Left cardiac atrium (tissue), 4 donors: ENCODE data around the gene CEP120. TPM values are rescaled to one million over a fixed set of nuclear protein-coding genes. Genes with fewer than 3 reads are reported as not detected.
"Not testable (repeated sequence)": the region's sequence is repeated elsewhere in the genome, so short reads cannot be mapped to it uniquely, and the experiment has no call there.

Experiments used
- ATAC-seq, 2 donors: fragments of 200-7000 bp; cut with Tn5 transposase; one replicate each; pipeline ENCODE4 v1.9.1; 2020; ENCODE audit warnings: mild to moderate bottlenecking in 2 of 2, moderate library complexity in 2 of 2
- DNase-seq: peaks from one replicate; pipeline ENCODE4 v3.0.0-alpha.2; 2020
- intact Hi-C, 2 donors: fragments of 100-400 bp; cut with DNase I; formaldehyde crosslinking; loops; one replicate each; pipeline versions ENCODE4 v1.14.1 to v1.15.1; 2022 to 2023
- total RNA-seq, 2 donors: library from RNA; stranded (reverse); fragmentation: NEBNext Ultra II Directional; extraction: Animal tissue kit (Norgen Biotek cat#: 25700); gene quantifications; one replicate each; pipeline ENCODE4 v1.2.1, GENCODE V29; 2021
- donor health status: DM: no; HTN: yes; CAD: no.
- donor health status: DM: no; HTN: yes; CAD: no; lungs with severe emphysema.
- donor health status: DM: yes; HTN: yes; CAD: no.
- donor health status: Dilated cardiomyopathy.

Gene CEP120
- total RNA-seq, 2 donors from 2014 or later, result 10.3 to 13.1 TPM

DNA sequence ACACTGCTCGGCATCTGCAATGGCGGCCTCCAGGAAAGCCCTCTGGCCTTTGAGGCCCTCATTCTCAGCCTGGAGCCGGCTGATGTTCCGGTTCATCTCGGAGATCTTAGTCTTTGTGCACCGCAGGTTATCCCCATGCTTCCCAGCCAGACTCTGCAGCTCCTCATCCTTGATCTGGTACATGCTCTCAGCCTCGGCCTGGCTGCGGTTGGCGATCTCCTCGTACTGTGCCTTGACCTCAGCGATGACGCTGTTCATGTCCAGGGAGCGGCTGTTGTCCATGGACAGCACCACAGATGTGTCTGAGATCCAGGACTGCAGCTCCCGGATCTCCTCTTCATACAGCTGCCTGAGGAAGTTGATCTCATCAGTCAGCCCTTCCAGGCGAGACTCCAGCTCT lies 21.9 kb downstream of the CEP120 start:
- DNase-seq, result no peak
- intact Hi-C loops, result no loop called here
- no peak for ATAC-seq

DNA sequence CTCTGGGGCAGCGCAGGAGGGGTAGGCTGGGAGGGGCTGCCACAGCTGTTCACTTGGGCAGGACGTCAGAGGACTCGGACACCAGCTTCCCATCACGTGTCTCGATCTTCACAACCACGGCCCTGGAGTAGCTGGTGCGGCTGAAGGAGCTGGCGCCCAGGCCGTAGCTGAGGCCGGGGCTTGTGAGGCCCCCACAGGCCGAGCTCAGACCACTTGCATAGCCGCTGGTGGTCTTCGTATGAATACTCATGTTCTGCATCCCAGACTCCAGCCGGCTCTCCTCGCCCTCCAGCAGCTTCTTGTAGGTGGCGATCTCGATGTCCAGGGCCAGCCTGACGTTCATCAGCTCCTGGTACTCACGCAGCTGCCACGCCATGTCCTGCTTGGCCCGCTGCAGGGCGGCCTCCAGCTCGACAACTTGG lies 22.3 kb downstream of the CEP120 start:
- ATAC-seq, intact Hi-C loops, DNase-seq: not testable (repeated sequence)

DNA sequence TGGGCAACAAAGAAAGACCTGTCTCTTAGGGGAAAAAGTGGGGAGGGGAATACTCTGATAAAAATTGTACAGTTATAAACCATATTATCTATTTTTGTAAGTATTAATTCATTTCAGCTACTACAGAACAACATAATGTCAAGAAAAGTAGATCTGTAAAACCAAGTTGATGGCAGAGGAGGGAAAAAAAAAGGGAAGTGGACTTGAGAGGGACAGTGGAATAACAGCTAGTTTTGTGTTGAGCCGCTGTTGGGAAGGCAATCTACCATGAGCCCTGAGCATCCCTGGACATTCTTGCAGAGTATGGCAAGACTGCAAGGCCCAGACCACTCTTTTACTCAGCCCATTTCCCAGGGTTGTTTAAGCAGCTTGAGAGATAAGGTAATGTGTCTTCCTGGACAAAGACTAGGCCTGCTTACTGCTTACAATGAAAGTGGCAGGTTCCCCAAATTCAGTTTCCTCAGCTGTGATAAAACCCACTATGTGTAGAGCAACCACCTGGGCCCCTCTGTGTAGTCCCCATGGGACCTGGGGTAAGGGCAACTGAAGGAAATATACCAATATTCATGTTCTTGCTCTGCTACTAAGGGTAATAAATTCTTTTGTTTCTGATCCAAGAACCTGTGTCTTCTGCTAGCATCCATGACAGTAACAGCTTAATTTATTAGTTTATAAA lies 25.0 kb downstream of the CEP120 start:
- intact Hi-C loops, result no loop called here
- DNase-seq (no peak), ATAC-seq (no peak)

- ATAC-seq, result no peak
- no peak for DNase-seq
- intact Hi-C loops, result no loop called here
These were observed 25.7 kb downstream of the CEP120 start for GRCh38 chr5:123397538-123397937.

- intact Hi-C loops, result no loop called here
- no peak for ATAC-seq
- no peak for DNase-seq
These were observed 32.2 kb downstream of the CEP120 start for GRCh38 chr5:123391009-123391408.

DNA sequence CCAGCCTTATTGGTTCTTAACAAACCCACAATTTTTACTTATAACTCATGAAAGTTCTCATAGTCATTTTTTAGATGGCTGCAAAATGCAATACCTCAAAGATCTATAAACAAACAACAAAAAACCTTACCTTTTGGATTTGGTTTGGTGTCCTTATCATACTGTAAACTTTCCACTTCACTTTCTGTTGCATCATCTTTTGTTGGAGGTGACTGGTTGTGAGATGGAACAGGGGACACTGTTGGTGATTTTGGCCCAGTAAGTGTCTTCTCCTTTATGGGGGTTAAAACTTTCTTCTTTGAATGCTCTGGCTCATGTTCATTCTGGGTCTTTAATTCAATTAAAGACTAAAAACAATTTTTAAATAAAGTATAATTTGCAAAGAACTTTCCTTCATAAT lies 33.4 kb downstream of the CEP120 start:
- intact Hi-C loops, result no loop called here
- DNase-seq (no peak), ATAC-seq (no peak)

GRCh38 chr5:123387313-123387712 lies 35.9 kb downstream of the CEP120 start:
- DNase-seq, result no peak
- intact Hi-C loops, result no loop called here
- ATAC-seq, result no peak

DNA sequence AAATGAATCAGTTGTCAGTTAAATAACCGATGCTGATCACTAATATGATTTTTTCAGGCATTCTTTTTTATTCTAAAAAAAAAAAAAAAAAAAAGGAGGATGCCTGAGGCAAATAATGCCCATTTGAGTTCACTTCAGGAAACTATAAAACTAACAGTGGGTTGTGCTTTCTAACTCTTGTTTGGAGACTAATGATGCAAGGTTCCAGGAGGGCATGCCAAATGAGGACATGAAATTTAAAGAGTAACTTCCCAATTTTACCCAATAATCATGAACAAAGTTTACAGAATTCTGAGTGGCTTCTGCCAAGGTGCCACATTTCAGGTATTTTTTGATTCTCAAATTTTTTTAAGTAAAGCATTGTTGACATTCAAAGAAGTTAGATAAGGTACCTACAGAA lies 41.0 kb downstream of the CEP120 start:
- no peak for ATAC-seq
- intact Hi-C loops, result no loop called here

DNA sequence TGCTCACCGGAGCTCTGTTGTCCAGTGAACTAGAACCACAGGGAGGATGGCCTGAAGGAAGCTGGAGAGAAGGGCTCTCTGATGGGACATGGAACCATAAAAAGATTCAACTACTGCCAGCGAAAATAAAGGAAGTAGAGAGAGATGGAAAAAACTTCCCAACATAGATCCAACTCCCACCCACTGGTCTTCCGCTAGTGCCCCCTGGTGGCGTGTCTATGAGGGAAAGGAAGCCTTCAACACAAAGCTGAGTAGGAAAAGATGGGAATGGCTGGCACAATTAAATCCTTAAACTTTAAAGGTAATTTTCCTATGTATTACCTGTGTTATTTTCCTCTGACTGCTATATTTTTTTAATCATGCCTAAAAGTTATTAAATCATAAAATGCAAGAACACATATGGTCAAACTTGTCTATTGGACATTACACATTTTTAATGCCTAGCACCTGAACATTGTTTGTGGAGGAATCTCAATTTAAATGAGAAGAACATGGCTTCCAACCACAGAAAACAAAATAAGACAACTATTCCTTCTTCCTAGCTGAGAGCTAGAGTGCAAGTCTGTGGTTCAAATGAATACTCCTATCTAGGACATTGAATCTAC lies 51.5 kb downstream of the CEP120 start:
- ATAC-seq (no peak), DNase-seq (peak; percentile 55)
- intact Hi-C loops, result loop anchor here in 1 of 2 donors (5.0 kb wide), 1 partner anchor 854 kb away; no protein-coding TSS in a partner anchor

More for the DNA sequence above, 41.0 kb downstream of the CEP120 start:
- DNase-seq, result no peak

DNA sequence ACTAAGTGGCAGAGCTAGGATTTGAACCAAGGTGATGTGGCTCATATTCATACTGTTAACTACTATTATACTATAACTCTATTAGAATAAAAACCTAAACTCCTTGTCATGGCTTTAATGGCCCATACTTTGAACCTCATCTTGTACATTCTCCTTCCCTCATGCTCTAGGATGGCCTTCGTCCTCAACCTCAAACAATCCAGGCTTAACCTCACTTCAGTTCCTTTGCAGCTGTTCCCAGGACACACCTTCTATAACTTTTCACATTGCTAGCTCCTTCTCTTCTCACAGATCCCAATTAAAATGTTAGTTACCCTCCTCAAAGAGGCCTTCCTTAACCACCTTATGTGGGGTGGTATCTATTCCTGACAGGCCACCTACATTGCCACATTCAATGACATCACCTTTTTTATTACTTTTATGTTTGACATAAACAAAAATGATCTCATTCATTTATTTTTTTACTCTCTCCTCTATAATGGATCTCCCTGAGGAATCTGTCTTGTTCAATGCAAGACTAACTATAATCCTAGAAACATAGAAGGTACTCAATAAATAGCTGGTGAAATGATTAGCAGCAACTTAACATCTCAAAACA lies 53.7 kb downstream of the CEP120 start:
- ATAC-seq (no peak), DNase-seq (no peak)
- intact Hi-C loops, result no loop called here

DNA sequence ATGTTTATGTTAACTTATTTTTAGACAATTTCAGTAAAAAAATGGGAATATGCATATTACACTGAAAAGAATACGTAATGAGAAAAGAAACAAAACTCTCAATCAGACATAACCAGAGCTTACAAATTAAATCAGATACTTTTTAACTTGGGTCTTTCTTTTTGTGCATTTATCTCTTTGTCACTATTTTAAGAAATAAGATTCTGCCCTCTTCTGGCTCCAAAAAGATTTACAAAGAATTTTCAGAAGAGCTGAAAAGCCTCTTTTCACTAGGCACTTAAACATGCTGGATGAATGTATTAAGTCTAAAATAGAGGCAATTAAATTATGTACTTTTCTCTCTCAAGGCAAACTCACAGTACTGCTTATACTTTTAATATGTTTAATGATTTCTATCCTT lies 55.5 kb downstream of the CEP120 start:
- ATAC-seq (no peak), DNase-seq (no peak)
- intact Hi-C loops, result no loop called here

DNA sequence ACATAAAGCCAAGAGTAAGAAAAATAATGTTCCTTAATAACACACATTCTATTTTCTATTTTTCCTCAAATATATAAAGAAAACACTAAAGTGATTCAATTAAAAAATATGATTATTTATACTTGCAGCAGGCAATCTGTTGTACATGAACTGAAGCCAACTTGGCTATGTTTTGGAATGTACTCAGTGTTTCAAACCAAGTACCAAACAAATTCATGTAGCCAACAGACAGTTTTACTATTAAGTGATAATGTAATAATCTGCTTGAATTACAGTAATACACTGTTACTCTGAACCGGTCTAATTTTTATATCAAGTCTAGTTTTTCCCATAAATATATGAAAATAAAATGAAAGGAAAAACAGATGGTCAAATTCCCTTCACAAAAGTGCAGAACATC lies 58.0 kb downstream of the CEP120 start:
- intact Hi-C loops, result no loop called here
- ATAC-seq (no peak), DNase-seq (no peak)

DNA sequence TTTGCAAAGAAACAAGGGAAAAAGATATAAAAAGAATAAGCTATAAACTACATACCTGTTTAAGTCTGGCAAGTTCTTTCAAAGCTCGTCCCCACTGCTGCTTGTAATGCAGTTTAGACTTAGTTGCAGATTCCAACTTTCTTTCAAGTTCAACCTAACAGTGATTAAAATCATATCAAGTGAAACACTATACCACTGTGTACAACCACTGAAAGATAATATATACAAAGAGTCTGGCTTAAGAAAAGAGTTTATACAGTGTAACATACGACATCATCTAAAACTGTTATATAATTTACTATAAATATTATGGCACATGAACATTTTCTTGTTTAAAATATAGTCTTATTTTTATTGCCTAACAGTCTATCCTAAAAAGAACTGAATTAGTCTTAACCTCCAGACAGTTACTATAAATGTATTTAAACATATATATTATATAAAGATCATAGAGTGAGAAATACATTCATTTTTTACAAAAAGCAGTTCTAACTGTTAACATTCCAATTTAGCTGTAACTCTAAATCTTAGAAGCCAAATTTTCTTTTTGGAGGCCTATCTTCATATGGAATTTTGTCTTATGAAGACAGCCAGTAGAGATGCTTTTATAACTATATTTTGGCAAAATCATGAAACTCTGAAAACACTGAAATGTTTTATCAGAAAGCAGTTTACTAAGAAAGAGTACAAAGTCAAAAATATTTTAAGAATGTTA lies 58.6 kb downstream of the CEP120 start:
- no peak for ATAC-seq
- intact Hi-C loops, result loop anchor here in 1 of 2 donors (5.0 kb wide), 1 partner anchor 457 kb away; no protein-coding TSS in a partner anchor

DNA sequence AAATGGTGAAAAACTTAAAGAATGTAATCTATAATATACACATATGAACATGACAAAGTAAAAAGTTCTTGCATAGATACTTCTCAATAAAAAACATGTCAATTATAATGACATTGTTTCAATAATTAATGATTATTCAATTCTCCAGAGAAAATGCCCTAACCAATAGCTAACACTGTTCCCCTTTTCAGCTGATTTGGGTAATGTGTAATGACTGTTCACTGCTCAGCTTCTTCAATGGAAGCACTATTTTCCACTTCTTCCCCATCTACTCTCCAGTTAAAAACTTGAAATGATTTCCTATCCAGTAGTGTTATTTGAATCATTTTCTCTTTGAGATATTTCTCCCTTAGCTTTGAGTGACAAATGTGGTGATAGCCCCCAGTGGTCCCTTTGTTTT lies 62.3 kb downstream of the CEP120 start:
- intact Hi-C loops, result loop anchor here in 1 of 2 donors (5.0 kb wide), 1 partner anchor 454 kb away; no protein-coding TSS in a partner anchor
- ATAC-seq, result no peak
- DNase-seq, result no peak

More for the DNA sequence above, 58.6 kb downstream of the CEP120 start:
- DNase-seq, result no peak

DNA sequence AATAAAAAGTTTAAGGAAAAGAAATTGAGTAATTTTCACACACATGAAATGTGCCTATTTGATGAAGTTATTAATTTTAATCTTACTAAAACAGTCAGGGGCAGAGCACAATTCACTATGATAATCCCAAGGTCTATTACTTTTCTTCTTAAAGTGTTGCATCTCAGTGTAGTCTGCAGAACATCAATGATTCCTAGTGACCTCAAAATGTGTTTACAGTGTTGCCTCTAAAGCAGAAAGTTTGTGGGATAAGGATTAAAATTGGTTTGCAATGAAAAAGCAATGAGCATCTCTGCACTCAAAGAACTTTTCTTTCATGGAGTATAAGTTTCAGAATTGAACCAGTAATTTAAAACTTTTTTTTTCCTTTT lies 63.0 kb downstream of the CEP120 start:
- ATAC-seq (peak; percentile 25 to 44), DNase-seq (no peak)
- intact Hi-C loops, result loop anchor here in 1 of 2 donors (5.0 kb wide), 1 partner anchor 453 kb away; no protein-coding TSS in a partner anchor

DNA sequence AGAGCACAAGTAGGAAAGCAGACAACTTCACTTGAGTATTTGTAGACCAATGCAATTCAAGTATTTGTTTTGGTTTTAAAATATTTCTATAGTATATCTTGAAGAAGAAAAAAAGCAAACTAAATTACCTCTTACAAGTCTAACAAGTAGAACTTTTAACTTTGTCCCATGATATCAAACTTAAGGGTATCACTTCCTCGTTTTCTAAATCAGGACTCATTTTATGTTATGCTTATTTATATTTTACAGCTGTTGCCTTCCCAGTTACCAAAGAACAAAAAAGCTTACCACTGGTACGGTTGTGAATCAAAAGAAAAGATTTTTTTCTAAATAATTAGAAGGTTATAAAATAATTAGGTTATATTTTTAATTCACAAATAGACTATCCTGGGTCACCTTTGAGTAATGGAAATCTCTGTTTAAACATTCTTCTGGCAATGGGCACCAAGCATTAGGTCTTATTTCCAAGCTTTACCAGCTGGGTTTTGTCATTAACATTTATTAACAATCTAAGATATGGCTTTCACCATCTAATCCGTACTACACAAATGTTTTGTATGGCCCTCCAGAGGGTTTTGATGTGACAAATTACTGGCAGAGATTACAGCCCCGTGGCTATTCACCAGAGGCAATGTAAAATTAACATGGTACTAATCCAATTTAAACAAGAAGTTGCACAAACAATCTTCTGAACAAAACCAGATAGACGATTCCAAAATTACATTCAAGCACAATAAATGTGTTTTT lies 63.6 kb downstream of the CEP120 start:
- intact Hi-C loops, result loop anchor here in 1 of 2 donors (5.0 kb wide), 1 partner anchor 452 kb away; no protein-coding TSS in a partner anchor
- DNase-seq (no peak), ATAC-seq (peak; percentile 78 to 82)

GRCh38 chr5:123358751-123359150 lies 64.5 kb downstream of the CEP120 start:
- ATAC-seq (no peak), DNase-seq (no peak)
- intact Hi-C loops, result no loop called here

- DNase-seq (no peak), ATAC-seq (no peak)
- intact Hi-C loops, result no loop called here
These were observed 64.9 kb downstream of the CEP120 start for GRCh38 chr5:123358304-123358703.

DNA sequence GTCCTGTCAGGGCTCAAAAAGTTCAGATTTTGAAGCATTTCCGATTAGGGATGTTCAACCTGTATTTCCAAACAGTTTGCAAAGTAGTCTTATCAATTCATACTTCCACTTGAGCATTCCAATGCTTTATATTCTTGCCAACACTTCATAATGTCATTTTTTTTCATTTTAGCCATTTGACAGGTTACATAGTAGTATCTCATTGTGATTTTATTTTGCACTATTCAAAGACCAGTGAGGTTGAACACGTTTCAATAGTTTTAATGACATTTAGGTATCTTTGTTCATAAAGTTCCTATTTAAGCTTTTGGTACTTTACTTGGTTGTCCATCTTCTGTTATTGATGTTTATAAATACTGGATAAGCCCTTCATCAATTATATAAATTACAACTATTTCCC lies 71.4 kb downstream of the CEP120 start:
- no peak for ATAC-seq
- intact Hi-C loops, result no loop called here

More for the DNA sequence above, 71.4 kb downstream of the CEP120 start:
- no peak for DNase-seq
